ENCODE data around the gene ADAMTS14.

The ADAMTS14 gene

GRCh38 chr10:70779511-70780369, 107.4 kb downstream of the ADAMTS14 start:
- ChIA-PET POLR2A (no interaction called here), CTCF (interaction anchor here (0.6 kb wide), 1 partner anchor 60 kb away, joined by 3 read pairs; no protein-coding TSS in a partner anchor)
- DNase-seq (ENCODE audit: extremely low spot score): peak; percentile 6

GRCh38 chr10:70780370-70780760, 108.1 kb downstream of the ADAMTS14 start:
- TF ChIP-seq, protein P1, sequence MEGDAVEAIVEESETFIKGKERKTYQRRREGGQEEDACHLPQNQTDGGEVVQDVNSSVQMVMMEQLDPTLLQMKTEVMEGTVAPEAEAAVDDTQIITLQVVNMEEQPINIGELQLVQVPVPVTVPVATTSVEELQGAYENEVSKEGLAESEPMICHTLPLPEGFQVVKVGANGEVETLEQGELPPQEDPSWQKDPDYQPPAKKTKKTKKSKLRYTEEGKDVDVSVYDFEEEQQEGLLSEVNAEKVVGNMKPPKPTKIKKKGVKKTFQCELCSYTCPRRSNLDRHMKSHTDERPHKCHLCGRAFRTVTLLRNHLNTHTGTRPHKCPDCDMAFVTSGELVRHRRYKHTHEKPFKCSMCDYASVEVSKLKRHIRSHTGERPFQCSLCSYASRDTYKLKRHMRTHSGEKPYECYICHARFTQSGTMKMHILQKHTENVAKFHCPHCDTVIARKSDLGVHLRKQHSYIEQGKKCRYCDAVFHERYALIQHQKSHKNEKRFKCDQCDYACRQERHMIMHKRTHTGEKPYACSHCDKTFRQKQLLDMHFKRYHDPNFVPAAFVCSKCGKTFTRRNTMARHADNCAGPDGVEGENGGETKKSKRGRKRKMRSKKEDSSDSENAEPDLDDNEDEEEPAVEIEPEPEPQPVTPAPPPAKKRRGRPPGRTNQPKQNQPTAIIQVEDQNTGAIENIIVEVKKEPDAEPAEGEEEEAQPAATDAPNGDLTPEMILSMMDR (IDR thresholded peaks at IDR 0.05; ENCODE audit: control extremely low read depth, extremely low read depth, low read depth, missing control alignments): no peak
- DNase-seq (ENCODE audit: extremely low spot score): peak; percentile 7
- CTCF ChIA-PET: interaction anchor here (0.6 kb wide), 1 partner anchor 60 kb away, joined by 3 read pairs; no protein-coding TSS in a partner anchor
- POLR2A ChIA-PET: no interaction called here

More at GRCh38 chr10:70779511-70780369, 107.4 kb downstream of the ADAMTS14 start:
- TF ChIP-seq, protein P1 (IDR thresholded peaks at IDR 0.05; ENCODE audit: control extremely low read depth, extremely low read depth, low read depth, missing control alignments): no peak

DNA sequence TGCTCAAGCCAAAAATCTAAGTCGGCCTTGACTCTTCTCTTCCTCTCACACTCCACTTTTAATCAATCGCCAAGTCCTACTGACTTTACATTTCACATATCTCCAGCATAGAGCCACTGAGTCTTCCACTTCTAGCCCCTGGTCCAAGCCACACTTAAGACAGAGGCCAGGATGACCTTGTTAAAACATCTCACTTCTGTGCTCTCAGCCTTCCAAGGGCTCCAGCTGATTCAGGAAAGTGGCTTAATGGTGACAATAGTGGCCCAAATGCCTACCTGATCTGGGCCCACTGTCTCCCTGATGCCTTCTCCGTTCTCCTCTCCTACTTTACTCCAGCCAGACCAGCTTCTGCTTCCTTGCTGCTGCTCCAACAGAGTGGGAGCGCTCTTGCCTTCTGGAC, 108.5 kb downstream of the ADAMTS14 start:
- no peak for DNase-seq (ENCODE audit: extremely low spot score)
- POLR2A ChIA-PET: no interaction called here
- CTCF ChIA-PET: interaction anchor here (1.5 kb wide), 1 partner anchor 789 kb away, joined by 3 read pairs; no protein-coding TSS in a partner anchor
- TF ChIP-seq, protein P1 (IDR thresholded peaks at IDR 0.05; ENCODE audit: control extremely low read depth, extremely low read depth, low read depth, missing control alignments): no peak

DNA sequence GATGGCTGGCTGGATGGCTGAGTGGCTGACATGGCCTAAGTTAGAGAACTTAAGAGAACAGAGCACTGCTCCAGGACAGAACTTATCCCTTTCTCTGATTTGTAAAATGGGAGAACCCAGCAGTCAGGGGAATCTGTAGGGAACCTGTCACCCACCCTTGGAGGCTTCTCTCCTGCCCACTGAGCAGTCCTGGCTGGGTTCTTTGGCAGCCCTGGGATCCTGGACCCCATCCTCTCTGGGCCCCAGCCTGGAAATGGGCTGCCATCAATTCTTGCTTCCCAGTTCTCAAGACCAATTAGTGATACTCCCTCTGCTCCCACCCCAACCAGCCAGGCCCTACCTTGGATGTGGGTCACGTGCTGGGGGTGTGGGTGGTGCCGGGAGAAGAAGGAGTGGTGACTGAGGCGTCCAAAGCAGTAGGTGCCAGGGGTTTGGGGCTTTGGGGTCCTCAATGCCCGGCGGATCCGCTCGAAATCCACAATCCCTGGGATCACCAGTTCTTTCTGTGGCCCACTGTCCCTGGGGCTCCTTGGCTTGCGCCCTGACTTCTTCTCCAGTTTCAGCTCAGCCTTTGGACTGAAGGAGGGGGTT, 109.2 kb downstream of the ADAMTS14 start:
- CTCF ChIA-PET: interaction anchor here (1.5 kb wide), 1 partner anchor 788 kb away, joined by 3 read pairs; no protein-coding TSS in a partner anchor
- TF ChIP-seq, protein P1 (IDR thresholded peaks at IDR 0.05; ENCODE audit: control extremely low read depth, extremely low read depth, low read depth, missing control alignments): no peak
- no peak for DNase-seq (ENCODE audit: extremely low spot score)
- POLR2A ChIA-PET: no interaction called here

DNA sequence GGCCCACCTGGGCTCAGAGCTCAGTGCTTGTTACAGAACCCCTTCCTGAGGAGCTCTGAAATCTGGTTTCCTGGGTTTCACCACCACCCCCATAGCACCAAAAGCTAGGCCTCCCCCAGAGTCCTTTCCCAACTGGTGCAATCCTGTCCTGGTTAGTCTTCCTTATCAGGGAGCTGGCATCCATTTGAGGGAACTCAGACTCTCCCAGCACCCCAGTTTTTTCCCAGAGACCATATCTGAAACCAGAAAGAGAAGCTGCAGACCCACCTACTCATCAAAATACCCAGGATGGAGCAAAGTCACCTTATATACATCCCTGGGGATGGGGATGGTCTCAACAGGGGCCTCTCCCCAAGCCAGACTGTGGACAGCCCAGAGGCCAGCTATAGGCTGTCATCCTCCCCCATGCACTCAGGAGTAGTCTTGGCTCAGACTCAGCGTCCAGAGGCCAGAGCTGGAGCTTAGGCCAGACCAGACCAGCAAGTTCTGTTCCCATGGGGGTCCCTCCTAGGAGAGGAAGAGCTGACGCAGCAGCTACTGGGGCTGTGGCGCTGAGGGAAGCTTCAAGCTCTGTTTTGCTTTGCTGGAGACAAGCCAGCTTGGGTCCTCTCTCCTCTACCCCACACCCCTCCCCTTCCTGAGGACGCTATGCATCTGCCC, 109.9 kb downstream of the ADAMTS14 start:
- CTCF ChIA-PET: interaction anchor here (1.0 to 1.5 kb wide), 2 partner anchors 50 to 787 kb away, joined by 3 read pairs; no protein-coding TSS in a partner anchor
- DNase-seq (ENCODE audit: extremely low spot score): no peak
- TF ChIP-seq, protein P1 (IDR thresholded peaks at IDR 0.05; ENCODE audit: control extremely low read depth, extremely low read depth, low read depth, missing control alignments): no peak
- POLR2A ChIA-PET: no interaction called here
